HG02571 (cell line): ENCODE measurements around the gene VPS41.
A peak's percentile ranks its signal among the peaks of the same experiment; 100 is the strongest.

Experiments used
- ATAC-seq: cut with Tn5 transposase; IDR thresholded peaks from one replicate; pipeline ENCODE4 v1.9.1; 2021; ENCODE audit warnings: mild to moderate bottlenecking, moderate library complexity; ENCODE audit not compliant: unreplicated experiment

The VPS41 gene

DNA sequence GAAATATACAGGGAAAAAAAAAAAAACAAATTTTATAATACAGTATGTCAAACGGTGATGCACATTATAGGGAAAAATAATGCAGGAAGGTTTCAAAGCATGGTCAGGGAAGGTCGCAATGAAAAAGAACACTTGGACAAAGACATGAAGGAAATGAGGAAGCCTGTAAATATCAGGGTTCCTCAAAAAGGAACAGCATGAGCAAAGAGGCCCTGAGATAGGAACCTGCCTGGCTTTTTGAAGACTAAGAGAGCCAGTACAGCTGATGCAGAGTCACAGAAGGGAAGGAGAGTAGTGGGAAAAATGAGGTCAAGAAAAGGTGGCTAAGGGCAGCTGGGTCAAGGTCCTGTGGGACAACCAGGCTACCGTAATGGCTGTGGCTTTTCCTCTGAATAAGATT lies 1.9 kb downstream of the VPS41 start:
- no peak for ATAC-seq

DNA sequence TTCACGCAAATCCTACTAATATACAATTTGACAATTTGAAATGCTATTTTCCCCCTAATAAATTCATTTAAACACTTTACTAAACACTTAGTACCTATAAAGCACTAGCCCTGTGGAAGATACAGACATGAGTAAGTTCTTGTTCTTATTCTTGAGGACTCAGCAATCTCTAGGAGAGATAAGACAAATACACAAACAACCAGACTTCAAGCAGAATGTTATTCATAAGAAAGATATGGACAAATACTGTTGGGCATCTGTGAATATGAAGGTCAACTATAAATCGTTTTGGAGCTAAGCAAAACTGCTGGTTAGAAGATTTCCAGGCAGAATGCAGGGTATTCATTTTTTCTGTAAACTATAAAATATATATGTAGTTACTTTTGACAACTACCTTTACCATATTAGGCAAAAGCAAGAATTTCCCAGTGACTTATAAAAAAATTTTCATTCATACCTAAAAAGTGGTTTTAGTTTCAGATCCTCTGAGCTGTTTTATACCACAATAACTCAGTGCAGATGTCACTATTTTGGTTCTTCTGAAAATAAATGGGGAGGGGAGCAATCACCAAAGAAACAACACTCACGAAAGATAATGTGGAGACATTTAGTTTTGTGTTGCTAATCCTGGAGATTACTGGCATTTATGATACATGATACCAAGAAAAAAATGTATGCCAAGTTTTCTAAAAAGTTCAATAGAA lies 3.8 kb downstream of the VPS41 start:
- peak; percentile 32 for ATAC-seq

DNA sequence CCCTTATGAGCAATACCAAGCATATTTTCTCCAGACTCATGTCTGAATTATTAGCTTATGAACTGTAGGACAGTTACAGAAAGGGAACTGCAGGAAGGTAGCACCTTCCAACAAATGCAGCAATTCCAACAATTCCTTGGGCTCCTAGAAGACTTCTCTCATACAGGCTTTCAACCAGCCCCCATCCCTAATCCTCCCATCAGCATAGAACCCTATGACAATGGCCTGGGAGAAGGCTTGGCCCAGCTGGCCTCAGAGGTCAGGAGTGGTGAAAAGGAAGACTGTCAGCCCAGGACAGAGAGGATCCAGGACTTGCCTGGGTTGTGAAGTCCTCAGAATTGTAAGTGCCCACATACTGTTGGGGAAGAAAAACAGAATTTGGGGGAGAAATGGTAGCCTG lies 5.9 kb downstream of the VPS41 start:
- ATAC-seq: no peak

DNA sequence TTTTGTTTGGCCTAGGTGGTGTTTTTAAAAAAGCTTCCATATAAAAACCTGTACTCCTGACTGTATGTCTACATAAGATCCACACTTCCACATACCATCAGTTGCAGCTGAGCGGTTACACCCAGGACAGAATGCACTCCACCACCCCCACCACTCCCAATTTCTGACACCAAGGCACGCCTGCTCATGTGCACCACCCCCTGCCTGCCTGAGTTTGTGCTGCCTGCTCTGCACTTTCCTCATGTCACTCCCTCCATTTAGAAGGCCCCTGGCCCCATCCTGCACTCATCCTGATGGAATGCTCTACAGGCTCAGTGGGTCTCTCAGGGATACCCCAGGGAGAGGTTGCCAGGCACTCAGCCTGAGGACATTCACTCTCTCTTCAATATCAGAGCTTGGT lies 6.5 kb downstream of the VPS41 start:
- ATAC-seq: no peak

DNA sequence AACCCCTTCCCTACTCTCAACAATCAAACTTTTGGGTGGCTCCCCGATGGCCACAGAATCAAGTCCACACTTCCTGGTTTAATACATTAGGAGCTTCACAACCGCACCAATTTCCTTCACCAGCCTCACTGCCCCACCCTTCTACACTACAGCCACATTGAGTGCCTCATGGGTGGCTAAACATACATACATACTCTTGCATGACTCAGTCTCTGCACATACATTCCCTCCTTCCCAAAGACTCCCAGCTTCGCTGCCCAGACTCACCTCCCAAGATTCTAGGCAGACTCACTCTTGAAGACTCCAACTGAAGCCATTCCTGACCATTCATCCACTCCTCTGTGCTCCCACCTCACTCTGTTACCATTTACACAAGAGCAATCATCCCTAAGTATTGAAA lies 15.9 kb downstream of the VPS41 start:
- ATAC-seq: no peak

DNA sequence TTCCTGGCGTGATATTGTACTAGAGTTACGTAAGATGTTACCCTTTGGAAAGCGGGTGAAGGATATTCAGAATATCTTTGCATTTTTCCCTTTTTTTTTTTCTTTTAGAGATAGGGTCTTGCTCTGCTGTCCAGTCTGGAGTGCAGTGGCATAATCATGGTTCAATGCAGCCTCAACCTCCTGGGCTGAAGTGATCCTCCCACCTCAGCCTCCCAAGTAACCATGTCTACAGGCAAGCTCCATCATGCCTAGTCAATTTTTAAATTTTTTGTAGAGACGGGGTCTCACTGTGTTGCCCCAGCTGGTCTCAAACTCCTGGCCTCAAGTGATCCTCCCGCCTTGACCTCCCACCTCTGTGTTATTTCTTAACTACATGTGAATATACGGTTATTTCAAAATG lies 18.4 kb downstream of the VPS41 start:
- ATAC-seq: no peak

DNA sequence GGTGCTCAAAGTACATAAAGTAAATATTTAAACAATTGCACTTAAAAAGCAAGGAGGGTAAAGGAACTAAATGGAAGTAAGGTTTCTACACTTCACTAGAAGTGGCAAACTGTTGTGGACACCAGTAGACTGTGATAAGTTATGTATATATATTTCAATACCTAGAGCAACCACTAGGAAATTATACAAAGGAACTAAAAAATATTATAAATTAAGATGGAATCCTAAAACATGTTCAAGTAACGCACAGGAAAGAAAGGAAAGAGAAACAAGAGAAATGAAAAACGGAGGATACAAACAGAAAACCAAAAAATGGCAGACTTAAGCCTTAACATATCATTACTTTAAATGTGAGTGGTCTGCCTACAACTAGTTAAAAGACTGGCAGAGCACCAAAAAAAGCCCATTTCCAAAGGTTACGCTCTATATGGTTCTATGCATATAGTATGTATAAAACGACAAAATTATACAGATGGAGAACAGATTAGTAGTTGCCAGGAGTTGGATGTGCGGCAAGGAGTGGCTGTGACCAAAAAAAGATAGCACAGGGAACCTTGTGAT lies 19.0 kb downstream of the VPS41 start:
- ATAC-seq: no peak

DNA sequence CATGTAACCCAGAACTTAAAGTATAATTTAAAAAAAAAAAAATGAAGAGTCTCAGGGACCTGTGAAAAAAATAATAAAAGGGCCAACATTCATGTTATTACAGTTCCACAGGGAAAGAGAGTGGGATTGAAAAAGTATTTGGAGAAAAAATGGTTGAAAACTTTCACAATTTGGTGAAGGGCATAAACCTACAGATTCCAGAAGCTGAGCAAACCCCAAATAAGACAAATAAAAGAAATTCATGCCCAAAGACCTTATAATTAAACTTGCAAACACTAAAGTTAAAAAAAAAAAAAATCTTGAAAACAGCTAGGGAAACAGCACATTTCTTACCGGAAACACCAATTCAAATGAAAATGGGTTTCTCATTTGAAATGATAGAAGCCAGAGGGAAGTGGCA lies 19.9 kb downstream of the VPS41 start:
- ATAC-seq: no peak

DNA sequence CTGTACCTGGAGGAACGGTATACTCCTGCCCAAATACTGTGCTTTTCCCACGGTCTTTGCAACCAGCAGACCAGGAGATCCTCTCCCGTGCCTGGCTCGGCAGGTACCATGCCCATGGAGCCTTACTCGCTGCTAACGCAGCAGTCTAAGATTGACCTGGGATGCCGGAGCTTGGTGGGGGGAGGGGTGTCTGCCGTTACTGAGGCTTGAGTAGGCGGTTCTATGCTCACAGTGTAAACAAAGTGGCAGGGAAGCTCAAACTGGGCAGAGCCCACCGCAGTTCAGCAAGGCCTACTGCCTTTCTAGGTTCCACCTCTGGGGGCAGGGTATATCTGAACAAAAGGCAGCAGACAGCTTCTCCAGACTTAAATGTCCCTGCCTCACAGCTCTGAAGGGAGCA lies 22.7 kb downstream of the VPS41 start:
- ATAC-seq: no peak

DNA sequence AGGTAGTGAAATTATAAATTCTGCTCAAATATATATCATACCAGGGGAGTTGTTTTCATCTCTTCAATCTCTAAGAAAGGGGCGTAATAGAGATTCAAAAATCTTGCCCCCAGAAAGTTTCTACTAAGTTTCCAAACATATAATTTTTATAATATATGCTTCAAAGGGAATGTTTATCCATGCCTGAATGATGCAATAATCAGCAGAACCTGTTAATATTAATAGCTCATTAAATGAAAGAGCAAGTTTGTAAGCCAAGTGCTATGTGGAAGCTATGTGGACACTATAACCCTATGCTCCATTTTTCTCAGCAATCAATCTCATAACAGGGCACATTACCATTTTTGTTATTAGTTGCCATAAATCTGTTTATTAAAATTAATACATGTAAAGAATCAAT lies 25.3 kb downstream of the VPS41 start:
- no peak for ATAC-seq

DNA sequence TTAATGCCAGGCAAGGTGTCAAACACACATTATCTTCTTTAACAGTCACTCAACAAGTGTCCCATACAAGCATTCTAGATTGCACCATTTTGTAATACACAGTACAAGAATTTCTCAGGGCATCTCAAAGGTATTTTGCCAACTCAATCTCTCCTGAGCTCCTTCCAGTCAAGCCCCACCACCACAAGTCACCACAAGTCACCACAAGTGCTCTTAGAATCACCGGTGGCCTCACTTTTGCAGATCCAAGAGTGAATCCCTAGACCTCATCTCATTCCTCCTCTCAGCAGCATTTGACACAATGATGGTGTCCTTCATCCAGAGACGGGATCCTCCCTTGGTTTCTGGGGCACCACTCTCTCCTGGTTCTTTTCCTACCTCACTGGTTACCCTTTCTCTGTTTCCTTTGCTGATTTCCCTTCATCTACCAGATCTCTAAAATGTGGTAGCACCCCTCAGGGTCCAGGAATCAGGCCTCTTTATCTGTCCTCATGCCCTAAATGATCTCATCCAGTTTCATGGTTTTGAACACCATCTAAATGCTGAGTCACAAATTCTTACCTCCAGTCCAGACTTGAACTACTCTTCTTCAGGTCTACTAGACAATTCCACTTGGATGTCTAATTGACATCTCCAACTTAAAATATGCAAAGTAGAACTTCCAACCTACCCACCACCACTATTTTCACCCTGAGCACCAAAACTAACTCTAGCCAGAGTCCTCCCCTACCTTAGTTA lies 26.9 kb downstream of the VPS41 start:
- no peak for ATAC-seq

DNA sequence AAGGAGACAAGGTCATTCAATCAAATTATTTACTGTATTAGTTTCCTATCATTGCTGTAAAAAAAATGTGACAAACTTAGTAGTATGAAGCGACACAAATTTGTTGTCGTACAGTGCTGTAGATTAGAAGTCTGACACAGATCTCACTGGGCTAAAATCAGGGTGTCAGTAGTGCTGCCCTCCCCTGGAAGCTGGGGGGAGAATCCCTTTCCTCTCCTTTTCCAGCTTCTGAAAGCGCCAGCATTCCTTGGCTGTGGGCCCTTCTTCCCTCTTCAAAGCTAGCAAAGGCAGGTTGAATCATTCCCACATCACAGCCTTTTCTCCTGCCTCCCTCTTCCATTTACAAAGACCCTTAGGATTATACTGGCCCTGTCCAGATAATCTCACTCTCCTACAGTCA lies 28.0 kb downstream of the VPS41 start:
- no peak for ATAC-seq

DNA sequence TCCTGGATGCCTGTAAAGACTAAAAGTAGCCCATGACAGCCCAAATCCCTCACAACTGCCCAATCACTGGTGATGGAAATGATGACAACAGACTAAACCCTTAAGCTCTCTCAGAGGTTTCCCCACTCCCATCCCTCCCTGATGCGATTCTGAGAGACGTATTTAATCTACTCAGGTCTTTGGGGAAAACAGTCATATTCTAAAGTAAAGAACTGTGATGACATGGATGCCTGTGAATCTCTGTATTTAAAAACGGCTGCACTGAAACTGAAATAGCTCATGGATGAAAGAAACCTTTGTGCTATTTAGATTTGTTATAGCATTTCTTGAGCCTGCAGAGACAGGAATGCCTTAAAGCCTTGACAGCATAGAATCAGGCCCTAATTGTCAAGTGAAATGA lies 28.5 kb downstream of the VPS41 start:
- no peak for ATAC-seq

DNA sequence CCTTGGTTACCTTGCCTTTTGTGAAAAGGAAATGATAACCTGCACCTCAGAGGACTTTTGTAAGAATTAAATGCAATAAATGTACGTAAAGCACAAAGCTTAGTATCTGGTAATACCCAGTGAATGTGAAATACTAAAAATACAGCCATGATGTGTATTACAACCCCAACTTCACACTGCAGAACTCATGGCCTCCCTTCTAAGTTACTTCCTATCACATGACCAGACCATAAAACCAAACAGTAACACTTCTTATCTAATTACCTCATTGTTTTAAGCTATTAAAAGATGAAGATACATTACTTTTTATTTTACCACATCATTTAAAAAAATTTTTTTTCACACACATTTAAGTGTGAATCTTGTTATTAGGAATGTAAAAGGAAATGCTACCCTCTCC lies 29.0 kb downstream of the VPS41 start:
- no peak for ATAC-seq

DNA sequence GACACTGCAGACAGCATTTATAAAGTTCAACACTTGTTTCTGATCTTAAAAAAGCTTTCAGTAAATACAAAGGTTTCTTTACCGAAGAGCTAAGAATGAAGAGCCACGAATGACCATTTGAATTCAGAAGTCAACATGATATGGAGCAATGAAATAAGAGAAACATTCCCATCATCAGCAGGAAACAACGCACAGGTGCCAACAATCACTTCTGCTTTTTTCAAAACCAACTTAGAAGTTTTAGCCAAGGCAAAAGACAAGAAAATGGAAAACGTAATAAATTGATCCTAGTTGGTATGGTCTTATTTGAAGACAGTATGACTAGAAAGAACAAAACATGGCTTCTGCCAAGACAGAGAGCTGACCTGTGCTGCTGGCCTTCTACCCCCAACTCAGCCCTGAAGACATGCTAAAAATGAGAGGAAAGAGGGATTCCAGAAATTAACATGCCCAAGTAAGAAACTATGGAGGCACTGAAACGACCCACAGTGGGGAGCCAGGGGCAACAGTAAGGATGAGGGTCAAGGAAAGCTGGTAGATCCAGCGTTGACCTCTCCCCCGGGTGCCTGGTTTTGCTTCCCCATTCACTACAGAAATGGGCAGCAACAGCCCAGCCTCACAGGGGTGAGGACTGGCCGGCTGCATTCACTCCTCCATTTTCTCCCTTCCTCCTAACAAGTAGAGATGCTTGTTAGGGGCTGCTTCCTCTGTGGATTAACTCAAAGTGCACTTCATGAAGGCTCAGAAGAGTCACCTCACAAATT lies 30.1 kb downstream of the VPS41 start:
- no peak for ATAC-seq

DNA sequence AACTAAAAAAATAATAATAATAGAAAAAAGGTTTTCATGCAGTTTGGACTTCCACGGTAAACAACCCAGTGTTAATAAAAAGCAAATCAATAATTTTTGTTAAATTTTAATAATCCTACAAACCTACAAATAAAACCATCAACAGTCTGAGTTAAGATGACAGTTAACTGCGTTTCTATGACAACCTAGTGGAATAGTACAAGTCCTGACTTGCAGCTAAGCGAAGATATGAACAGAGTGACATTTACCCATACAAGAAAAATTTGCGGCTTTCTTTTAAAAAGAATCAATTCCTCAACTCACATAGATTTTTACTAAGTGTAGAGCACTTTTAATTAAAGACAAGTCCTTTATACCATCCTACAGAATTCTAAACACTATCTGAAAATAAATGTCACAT lies 35.6 kb downstream of the VPS41 start:
- no peak for ATAC-seq

DNA sequence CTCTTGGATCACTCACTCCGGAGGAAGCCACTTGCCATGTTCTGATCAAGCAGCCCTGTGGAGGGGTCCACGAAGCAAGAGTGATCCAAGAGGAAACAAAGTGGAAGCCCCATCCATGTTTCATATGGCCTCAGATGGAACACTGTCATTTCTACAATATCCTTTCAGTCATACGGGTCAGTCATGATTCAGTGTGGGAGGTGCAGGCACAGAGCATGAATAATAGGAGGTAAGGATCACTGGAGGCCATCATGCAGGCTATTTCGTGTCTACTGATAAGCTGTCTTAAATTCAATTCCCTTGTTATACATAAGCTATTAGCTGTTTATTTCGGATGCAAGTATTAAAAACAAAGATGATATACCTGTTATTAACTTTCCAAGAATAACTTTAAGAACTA lies 36.8 kb downstream of the VPS41 start:
- ATAC-seq: no peak

DNA sequence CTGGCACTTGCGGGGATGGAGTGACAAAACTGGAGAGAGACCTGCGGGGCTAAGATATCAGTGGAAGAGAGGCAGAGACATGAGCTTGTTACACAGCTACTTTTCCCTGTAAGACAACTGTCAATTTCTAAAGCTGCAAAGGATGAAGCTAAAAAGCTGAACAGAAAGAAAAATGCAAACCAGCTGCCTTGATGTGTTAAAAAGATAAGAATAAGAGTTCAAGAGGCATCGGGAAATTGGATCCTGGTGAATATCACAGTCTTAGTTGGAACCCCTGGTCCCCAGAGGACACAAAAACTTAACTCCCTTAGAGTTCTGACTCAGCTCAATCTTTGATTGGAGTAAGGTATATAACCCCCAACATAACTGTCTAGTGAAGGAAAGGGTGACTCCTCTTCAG lies 38.8 kb downstream of the VPS41 start:
- no peak for ATAC-seq

DNA sequence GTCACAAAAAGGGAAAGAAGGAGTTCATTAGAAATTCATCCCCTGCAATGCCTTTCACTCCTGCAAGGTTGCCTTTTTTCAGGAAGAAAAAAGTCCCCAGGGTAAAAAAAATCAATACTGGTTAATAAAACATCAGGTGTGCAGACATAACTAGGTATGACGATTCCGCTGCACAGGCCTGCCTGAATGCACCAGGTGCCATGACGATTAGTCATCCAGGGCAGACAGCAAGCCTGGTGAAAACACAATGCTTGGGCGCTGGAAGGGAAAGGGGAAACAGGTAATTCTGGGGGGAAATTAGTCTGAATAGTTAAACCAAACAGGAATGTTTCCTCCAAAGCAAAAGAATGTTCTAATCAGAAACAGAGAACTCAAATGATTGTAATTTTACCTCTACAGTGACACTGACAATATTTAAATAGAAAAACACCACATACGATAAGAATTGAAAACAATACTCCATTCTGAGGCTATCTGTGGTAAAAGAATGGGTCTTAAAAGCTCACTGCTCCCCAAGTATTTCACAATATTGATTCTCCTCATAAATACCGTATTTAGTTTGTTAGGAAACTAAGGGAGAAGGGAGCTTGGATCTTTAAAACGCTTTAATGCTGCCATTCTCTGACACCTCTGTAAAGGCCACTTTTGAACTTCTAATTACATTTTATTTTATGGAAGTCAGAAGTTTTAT lies 45.2 kb downstream of the VPS41 start:
- ATAC-seq: no peak

DNA sequence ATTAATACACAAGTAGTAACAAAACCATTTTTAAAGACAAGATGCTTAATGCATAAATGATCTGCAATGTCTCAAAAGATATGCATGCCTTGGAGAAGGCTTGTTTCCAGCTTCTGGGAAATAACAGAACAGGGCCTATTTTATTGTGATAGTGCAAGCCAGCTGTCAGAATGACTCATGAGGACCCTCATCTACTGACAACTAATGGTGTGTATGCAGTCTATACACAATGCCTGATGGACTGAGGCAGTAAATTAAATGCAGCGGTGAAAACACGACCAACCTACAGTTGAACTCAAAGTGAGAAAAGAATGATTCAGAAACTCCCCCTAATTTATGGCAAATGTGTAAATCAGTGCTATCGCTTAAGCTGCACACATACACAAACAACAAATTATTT lies 46.3 kb downstream of the VPS41 start:
- no peak for ATAC-seq

DNA sequence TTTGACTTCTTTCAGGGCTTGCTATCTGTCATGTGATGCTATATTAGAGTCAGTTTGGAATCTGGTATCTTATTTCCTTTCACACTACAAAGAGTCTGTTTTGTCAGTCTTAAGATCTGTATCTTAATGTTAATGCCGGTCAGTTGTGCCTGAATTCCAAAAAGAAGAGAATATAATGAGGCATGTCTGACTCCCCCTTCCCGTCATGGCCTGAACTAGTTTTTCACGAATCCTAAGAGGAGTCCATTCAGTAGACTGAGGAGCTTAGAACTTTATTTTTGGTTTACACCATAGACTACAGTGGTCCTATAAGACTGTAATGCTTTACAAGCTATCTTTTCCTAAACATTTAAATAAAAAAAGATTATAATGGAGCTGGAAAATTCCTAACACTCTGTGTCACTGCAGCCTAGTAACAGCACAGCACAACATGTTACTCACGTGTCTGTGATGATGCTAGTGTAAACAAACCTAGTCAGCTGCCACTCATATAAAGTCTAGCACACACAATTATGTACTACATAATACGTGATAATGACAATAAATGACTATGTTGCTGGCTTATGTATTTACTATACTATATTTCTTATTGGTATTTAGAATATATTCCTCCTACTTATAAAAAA lies 50.6 kb downstream of the VPS41 start:
- ATAC-seq: no peak
